HTR-8/SVneo (cell line): ENCODE data around the gene CTNND2.

Source experiments
- DNase-seq: peaks from one replicate; pipeline ENCODE4 v3.0.0; 2011; ENCODE audit warnings: low spot score, mixed read lengths; ENCODE audit not compliant: insufficient read length
- FAIRE-seq: peaks from 2 replicates; lab custom pipeline; 2011; peaks lifted over from hg19 to GRCh38; lab: Jason Lieb, UNC

CTNND2 gene

GRCh38 chr5:11547730-11548129 is 356.5 kb downstream of the CTNND2 start:
- FAIRE-seq = peak; percentile 20
- no peak for DNase-seq

- FAIRE-seq = no peak
- DNase-seq = no peak
These were observed 357.1 kb downstream of the CTNND2 start for GRCh38 chr5:11547140-11547539.

GRCh38 chr5:11540112-11540511 is 364.1 kb downstream of the CTNND2 start:
- DNase-seq (no peak), FAIRE-seq (no peak)

- FAIRE-seq (no peak), DNase-seq (no peak)
These were observed 372.3 kb downstream of the CTNND2 start for GRCh38 chr5:11531811-11532555.

- no peak for FAIRE-seq
- no peak for DNase-seq
These were observed 375.5 kb downstream of the CTNND2 start for GRCh38 chr5:11528720-11529119.

- FAIRE-seq = no peak
- no peak for DNase-seq
These were observed 376.4 kb downstream of the CTNND2 start for GRCh38 chr5:11527652-11528349.

GRCh38 chr5:11525020-11525419 is 379.2 kb downstream of the CTNND2 start:
- no peak for DNase-seq

GRCh38 chr5:11524188-11524587 is 380.1 kb downstream of the CTNND2 start:
- DNase-seq (no peak), FAIRE-seq (no peak)

More at GRCh38 chr5:11525020-11525419, 379.2 kb downstream of the CTNND2 start:
- no peak for FAIRE-seq

- DNase-seq = no peak
- FAIRE-seq = no peak
These were observed 381.4 kb downstream of the CTNND2 start for GRCh38 chr5:11522796-11523195.

GRCh38 chr5:11520241-11520930 is 383.9 kb downstream of the CTNND2 start:
- FAIRE-seq (peak; percentile 31), DNase-seq (no peak)

GRCh38 chr5:11519236-11519635 is 385.0 kb downstream of the CTNND2 start:
- DNase-seq (no peak), FAIRE-seq (no peak)

- DNase-seq (no peak), FAIRE-seq (peak; percentile 42)
These were observed 385.6 kb downstream of the CTNND2 start for GRCh38 chr5:11518676-11519075.

GRCh38 chr5:11514705-11515432 is 389.4 kb downstream of the CTNND2 start:
- DNase-seq = no peak
- FAIRE-seq = no peak

- DNase-seq (no peak), FAIRE-seq (no peak)
These were observed 392.4 kb downstream of the CTNND2 start for GRCh38 chr5:11511878-11512277.

GRCh38 chr5:11510889-11511288 is 393.4 kb downstream of the CTNND2 start:
- DNase-seq (no peak), FAIRE-seq (no peak)

GRCh38 chr5:11509793-11510192 is 394.5 kb downstream of the CTNND2 start:
- FAIRE-seq = no peak

GRCh38 chr5:11507156-11507910 is 396.9 kb downstream of the CTNND2 start:
- no peak for DNase-seq
- no peak for FAIRE-seq

More at GRCh38 chr5:11509793-11510192, 394.5 kb downstream of the CTNND2 start:
- no peak for DNase-seq

GRCh38 chr5:11504886-11505193 is 399.4 kb downstream of the CTNND2 start:
- peak; percentile 4 for FAIRE-seq
- peak; percentile 35 for DNase-seq

GRCh38 chr5:11504065-11504885 is 400.0 kb downstream of the CTNND2 start:
- DNase-seq (no peak), FAIRE-seq (no peak)
